ENCODE measurements around the gene EPHA3. TPM values are rescaled to one million over a fixed set of nuclear protein-coding genes. Genes with fewer than 3 reads are reported as not detected.

EPHA3 gene
- total RNA-seq, 2 donors from 2014 or later: 1.0 to 1.8 TPM

DNA sequence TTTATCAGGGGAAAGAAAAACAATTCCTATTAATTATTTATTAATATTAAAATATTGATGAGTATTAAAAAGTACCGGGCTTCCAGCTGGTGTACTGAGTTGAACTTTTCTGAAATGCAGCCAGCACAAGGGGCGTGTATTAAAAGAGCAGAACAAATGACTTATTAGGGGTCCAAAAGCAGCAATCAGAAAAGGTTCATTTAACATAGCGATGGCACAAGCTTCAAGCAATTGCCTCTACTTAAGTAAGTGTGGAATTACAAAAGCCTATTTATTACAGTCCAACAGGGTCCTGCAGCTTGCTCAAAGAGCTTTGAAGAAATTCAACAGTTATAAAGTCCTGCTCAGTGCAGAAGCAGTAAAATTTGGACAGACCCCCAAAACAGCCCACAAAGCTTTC, 285.6 kb downstream of the EPHA3 start:
- no peak for ATAC-seq
- intact Hi-C loops (cut with DNase I, micrococcal nuclease): no loop called here
- no peak for DNase-seq

GRCh38 chr3:89395456-89395855, 288.0 kb downstream of the EPHA3 start:
- intact Hi-C loops (cut with DNase I, micrococcal nuclease): no loop called here
- DNase-seq (no peak), ATAC-seq (no peak)

GRCh38 chr3:89395996-89396395, 288.6 kb downstream of the EPHA3 start:
- ATAC-seq (no peak), DNase-seq (no peak)
- intact Hi-C loops (cut with DNase I, micrococcal nuclease): no loop called here

DNA sequence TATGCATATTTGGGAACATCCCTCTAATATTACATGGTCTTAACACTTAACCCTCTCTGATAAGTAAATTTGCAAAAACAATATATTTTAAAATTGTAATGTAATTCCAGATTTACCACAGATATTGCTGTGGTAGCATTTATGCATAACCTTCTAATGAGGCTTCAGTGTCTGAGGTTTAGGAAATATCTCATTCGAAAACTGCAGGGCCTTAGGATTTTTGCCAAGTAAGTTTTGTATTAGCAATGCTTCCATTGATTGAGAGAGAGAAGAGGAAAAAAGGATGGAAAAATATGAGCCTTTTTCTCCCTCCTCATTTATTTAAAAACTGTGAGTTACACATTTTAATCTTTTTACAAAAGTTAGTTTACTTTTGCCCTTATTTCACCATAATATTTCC, 294.6 kb downstream of the EPHA3 start:
- DNase-seq: no peak
- ATAC-seq: no peak
- intact Hi-C loops (cut with DNase I, micrococcal nuclease): no loop called here

DNA sequence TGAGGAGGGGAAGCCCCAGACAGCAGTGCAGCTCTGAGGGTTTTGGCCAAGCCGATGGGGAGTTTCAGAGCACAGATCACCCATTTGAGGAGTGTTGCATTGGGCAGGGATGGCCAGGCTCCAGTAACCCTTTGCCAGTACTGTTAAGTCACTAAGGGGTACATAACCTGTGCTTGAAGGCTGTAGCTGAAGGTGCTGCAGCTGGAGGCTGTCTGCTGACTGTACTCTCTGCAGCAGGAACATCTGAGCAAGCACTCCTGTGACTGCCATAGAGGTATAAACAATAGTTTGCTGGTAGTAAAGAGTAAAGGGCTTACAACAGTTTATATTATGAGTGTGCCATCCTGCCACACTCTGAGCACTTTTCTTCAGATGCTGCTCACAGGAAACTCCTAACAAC, 297.8 kb downstream of the EPHA3 start:
- intact Hi-C loops (cut with DNase I, micrococcal nuclease): no loop called here
- no peak for DNase-seq
- ATAC-seq: no peak

GRCh38 chr3:89405593-89405992, 298.2 kb downstream of the EPHA3 start:
- intact Hi-C loops (cut with DNase I, micrococcal nuclease): no loop called here
- ATAC-seq (no peak), DNase-seq (no peak)

GRCh38 chr3:89411201-89411600, 303.8 kb downstream of the EPHA3 start:
- ATAC-seq (no peak), DNase-seq (no peak)
- intact Hi-C loops (cut with DNase I, micrococcal nuclease): no loop called here

DNA sequence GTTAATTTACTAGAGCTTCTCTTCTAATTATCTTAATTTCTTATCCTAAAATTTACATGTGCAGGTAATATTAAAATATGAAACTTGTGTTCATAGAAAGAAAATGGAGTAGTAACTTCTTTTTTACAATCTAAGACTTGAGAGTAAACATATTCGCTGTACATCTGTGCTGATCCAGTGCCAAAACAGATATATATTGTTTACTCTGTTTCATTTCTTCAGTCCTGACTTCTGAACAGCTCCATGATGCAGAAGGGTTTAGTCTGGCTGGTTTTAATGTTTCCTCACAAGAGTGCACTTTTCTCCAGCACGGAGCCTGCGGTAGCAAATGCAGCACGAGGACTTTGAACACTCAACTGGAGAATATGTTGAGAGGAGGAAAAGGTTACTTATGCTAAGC, 306.8 kb downstream of the EPHA3 start:
- ATAC-seq (no peak), DNase-seq (no peak)
- intact Hi-C loops (cut with DNase I, micrococcal nuclease): no loop called here

GRCh38 chr3:89419647-89420241, 312.3 kb downstream of the EPHA3 start:
- ATAC-seq (no peak), DNase-seq (no peak)
- intact Hi-C loops (cut with DNase I, micrococcal nuclease): no loop called here

- intact Hi-C loops (cut with DNase I, micrococcal nuclease): no loop called here
- no peak for ATAC-seq
Measured at GRCh38 chr3:89426060-89426459, 318.6 kb downstream of the EPHA3 start.

GRCh38 chr3:89434621-89435380, 327.4 kb downstream of the EPHA3 start:
- intact Hi-C loops (cut with DNase I, micrococcal nuclease): no loop called here
- DNase-seq (no peak), ATAC-seq (no peak)

More at GRCh38 chr3:89426060-89426459, 318.6 kb downstream of the EPHA3 start:
- DNase-seq: no peak

DNA sequence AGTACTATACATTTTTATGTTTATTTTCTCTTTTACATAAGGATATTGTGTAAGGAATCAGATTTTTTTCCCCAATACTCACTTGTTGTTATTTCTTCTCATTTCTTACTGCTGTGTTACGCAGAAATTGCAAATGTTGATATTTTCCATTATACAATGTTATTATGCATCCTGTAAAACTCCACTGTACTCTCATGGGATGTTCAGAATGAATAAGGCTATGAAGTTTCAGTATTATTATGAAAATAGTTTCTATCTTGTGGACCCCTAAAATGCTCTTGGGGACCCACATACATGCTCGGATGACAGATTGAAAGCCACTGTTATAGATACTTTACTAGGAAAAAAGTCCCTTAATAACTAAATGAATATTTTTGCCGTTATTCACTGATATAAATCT, 329.4 kb downstream of the EPHA3 start:
- ATAC-seq (no peak), DNase-seq (no peak)
- intact Hi-C loops (cut with DNase I, micrococcal nuclease): no loop called here

- ATAC-seq (no peak), DNase-seq (no peak)
- intact Hi-C loops (cut with DNase I, micrococcal nuclease): no loop called here
Measured at GRCh38 chr3:89440386-89440785, 333.0 kb downstream of the EPHA3 start.

DNA sequence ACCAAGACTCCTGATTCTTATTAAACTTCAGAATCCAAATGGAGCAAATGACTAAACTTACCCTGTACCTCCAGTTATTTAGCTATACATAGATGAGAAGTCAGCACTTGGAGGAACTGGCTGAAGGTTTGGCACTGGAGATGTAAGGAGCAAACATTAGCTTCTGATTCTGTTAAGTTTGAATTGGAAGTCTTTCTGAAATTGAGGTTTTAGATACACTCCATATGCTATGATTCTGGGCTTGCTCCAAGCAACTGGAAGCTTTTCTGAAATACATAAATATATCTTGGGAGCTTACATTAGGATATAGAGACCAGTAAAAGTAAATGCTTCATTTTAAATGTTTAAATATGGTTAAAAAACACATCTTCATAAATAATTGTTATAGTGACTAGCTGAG, 333.7 kb downstream of the EPHA3 start:
- DNase-seq (no peak), ATAC-seq (no peak)
- intact Hi-C loops (cut with DNase I, micrococcal nuclease): no loop called here

DNA sequence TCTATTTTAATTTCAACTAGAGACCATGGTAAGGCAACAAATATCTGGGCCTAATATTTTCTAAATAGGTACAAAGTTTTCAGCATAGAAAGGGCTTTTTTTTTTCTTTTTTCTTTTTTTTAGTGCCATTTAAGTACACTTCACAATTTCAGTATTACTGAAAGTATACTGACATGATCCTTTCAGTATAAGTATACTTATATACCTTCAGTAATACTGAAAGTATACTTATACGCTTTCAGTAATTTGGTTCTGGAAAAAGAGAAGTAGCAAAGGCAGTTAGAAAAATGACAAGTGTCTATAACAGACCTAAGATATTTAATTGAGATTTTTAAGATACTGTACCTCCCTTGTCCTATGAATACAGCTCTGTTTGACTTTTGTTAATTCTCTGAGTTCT, 339.2 kb downstream of the EPHA3 start:
- DNase-seq (no peak), ATAC-seq (no peak)
- intact Hi-C loops (cut with DNase I, micrococcal nuclease): no loop called here

- ATAC-seq (no peak), DNase-seq (no peak)
- intact Hi-C loops (cut with DNase I, micrococcal nuclease): no loop called here
Measured at GRCh38 chr3:89447243-89447642, 339.8 kb downstream of the EPHA3 start.

DNA sequence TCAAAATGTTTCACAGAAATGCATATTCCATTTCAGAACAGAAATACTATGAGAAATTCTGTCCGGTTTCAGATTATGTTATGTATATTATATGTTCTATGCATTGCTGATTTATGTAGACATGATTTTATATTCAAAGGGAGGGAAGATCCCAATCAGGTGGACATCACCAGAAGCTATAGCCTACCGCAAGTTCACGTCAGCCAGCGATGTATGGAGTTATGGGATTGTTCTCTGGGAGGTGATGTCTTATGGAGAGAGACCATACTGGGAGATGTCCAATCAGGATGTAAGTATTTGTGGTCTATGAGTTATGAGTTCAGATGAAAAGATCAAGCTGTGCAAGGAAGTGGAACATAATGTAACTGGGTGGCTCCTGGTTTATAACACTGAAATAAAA, 341.7 kb downstream of the EPHA3 start:
- intact Hi-C loops (cut with DNase I, micrococcal nuclease): no loop called here
- ATAC-seq (no peak), DNase-seq (no peak)

GRCh38 chr3:89452066-89452465, 344.6 kb downstream of the EPHA3 start:
- intact Hi-C loops (cut with DNase I, micrococcal nuclease): no loop called here
- ATAC-seq (no peak), DNase-seq (no peak)

- ATAC-seq: no peak
Measured at GRCh38 chr3:89455240-89455639, 347.8 kb downstream of the EPHA3 start.

GRCh38 chr3:89467898-89468363, 360.5 kb downstream of the EPHA3 start:
- intact Hi-C loops (cut with DNase I, micrococcal nuclease): no loop called here
- DNase-seq: no peak
- ATAC-seq: no peak

More at GRCh38 chr3:89455240-89455639, 347.8 kb downstream of the EPHA3 start:
- DNase-seq: no peak
- intact Hi-C loops (cut with DNase I, micrococcal nuclease): no loop called here

- intact Hi-C loops (cut with DNase I, micrococcal nuclease): no loop called here
- ATAC-seq (no peak), DNase-seq (no peak)
Measured at GRCh38 chr3:89472101-89472500, 364.7 kb downstream of the EPHA3 start.
